ENCODE measurements around the gene APAF1.
"Not testable (repeated sequence)": the region's sequence is repeated elsewhere in the genome, so short reads cannot be mapped to it uniquely, and the experiment has no call there.

Gene APAF1, protein sequence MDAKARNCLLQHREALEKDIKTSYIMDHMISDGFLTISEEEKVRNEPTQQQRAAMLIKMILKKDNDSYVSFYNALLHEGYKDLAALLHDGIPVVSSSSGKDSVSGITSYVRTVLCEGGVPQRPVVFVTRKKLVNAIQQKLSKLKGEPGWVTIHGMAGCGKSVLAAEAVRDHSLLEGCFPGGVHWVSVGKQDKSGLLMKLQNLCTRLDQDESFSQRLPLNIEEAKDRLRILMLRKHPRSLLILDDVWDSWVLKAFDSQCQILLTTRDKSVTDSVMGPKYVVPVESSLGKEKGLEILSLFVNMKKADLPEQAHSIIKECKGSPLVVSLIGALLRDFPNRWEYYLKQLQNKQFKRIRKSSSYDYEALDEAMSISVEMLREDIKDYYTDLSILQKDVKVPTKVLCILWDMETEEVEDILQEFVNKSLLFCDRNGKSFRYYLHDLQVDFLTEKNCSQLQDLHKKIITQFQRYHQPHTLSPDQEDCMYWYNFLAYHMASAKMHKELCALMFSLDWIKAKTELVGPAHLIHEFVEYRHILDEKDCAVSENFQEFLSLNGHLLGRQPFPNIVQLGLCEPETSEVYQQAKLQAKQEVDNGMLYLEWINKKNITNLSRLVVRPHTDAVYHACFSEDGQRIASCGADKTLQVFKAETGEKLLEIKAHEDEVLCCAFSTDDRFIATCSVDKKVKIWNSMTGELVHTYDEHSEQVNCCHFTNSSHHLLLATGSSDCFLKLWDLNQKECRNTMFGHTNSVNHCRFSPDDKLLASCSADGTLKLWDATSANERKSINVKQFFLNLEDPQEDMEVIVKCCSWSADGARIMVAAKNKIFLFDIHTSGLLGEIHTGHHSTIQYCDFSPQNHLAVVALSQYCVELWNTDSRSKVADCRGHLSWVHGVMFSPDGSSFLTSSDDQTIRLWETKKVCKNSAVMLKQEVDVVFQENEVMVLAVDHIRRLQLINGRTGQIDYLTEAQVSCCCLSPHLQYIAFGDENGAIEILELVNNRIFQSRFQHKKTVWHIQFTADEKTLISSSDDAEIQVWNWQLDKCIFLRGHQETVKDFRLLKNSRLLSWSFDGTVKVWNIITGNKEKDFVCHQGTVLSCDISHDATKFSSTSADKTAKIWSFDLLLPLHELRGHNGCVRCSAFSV (N-terminal part only)

GRCh38 chr12:98644712-98645571 lies at the start of gene APAF1, which contains the start of gene IKBIP:
Gene APAF1 (plus strand): TSS chr12:98645290. CDS start chr12:98648360, 3,070 bp downstream.
Gene IKBIP (minus strand): TSS chr12:98644788. CDS start chr12:98644701, 87 bp downstream.
- ATAC-seq (ENCODE audit: insufficient read depth, low read depth) (peak; percentile 83), DNase-seq (peak; percentile 96)
- Histone ChIP-seq H3K36me3 (ENCODE audit: insufficient read depth, low read length) (peaks cover 13% of the 10 kb centered on the region), H4K20me1 (ENCODE audit: insufficient read depth, low read length) (no peaks in the 10 kb centered on the region), H3K27me3 (ENCODE audit: insufficient read depth, low read length, poor library complexity) (no peaks in the 10 kb centered on the region), H3K4me1 (ENCODE audit: insufficient read depth, low read length) (peaks cover 45% of the 10 kb centered on the region), H3K9me3 (ENCODE audit: insufficient read depth, low read length, severe bottlenecking) (no peaks in the 10 kb centered on the region), H3K4me2 (ENCODE audit: insufficient read depth, low read length) (peak within 1 kb of the TSS; percentile 77), H3K27ac (ENCODE audit: low read length) (peak within 1 kb of the TSS; percentile 79), H3K9ac (ENCODE audit: low read depth, low read length) (peak within 1 kb of the TSS; percentile 83), H3K79me2 (ENCODE audit: insufficient read depth, low read length) (peaks cover 74% of the 10 kb centered on the region), H2AFZ (ENCODE audit: low read depth, low read length) (peak within 1 kb of the TSS; percentile 94), H3K4me3 (ENCODE audit: low read depth in 1 of 2, low read length in 2 of 2) (peak within 1 kb of the TSS; percentile 70 to 89)
- TF ChIP-seq, protein P1, sequence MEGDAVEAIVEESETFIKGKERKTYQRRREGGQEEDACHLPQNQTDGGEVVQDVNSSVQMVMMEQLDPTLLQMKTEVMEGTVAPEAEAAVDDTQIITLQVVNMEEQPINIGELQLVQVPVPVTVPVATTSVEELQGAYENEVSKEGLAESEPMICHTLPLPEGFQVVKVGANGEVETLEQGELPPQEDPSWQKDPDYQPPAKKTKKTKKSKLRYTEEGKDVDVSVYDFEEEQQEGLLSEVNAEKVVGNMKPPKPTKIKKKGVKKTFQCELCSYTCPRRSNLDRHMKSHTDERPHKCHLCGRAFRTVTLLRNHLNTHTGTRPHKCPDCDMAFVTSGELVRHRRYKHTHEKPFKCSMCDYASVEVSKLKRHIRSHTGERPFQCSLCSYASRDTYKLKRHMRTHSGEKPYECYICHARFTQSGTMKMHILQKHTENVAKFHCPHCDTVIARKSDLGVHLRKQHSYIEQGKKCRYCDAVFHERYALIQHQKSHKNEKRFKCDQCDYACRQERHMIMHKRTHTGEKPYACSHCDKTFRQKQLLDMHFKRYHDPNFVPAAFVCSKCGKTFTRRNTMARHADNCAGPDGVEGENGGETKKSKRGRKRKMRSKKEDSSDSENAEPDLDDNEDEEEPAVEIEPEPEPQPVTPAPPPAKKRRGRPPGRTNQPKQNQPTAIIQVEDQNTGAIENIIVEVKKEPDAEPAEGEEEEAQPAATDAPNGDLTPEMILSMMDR (IDR thresholded peaks at IDR 0.05; ENCODE audit: borderline replicate concordance, extremely low read depth, low read length, poor library complexity, severe bottlenecking), result no peak
- TF ChIP-seq EZH2 (IDR thresholded peaks at IDR 0.05; ENCODE audit: borderline replicate concordance, low read depth, low read length, severe bottlenecking), result no peak

DNA sequence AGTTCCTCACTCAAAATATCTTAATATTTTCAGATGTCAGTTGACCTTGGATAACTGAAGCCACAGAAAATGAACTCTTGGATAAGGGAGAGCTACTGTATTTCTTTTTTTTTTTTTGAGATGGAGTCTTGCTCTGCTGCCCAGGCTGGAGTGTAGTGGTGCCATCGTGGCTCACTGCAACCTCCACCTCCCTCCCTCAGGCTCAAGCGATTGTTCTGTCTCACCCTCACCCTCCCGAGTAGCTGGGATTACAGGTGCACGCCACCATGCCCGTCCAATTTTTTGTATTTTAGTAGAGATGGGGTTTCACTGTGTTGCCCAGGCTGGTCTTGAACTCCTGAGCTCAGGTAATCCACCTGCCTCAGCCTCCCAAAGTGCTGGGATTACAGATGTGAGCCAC lies 47.8 kb upstream of the APAF1 start:
- Histone ChIP-seq H3K36me3 (ENCODE audit: insufficient read depth, low read length) (peaks cover 79% of the 10 kb centered on the region), H3K79me2 (ENCODE audit: insufficient read depth, low read length) (peaks cover 51% of the 10 kb centered on the region), H4K20me1 (ENCODE audit: insufficient read depth, low read length) (peaks cover 42% of the 10 kb centered on the region), H3K4me2 (ENCODE audit: insufficient read depth, low read length) (peak overlapping the region; percentile 82; the same call in 1 of the 2 replicates), H3K4me1 (ENCODE audit: insufficient read depth, low read length) (peaks cover 29% of the 10 kb centered on the region)
- not testable (repeated sequence) for H3K9ac ChIP-seq (ENCODE audit: low read depth, low read length); DNase-seq; H3K9me3 ChIP-seq (ENCODE audit: insufficient read depth, low read length, severe bottlenecking); ATAC-seq (ENCODE audit: insufficient read depth, low read depth); H3K27me3 ChIP-seq (ENCODE audit: insufficient read depth, low read length, poor library complexity); H2AFZ ChIP-seq (ENCODE audit: low read depth, low read length); H3K4me3 ChIP-seq (ENCODE audit: low read depth in 1 of 2, low read length in 2 of 2); H3K27ac ChIP-seq (ENCODE audit: low read length)

DNA sequence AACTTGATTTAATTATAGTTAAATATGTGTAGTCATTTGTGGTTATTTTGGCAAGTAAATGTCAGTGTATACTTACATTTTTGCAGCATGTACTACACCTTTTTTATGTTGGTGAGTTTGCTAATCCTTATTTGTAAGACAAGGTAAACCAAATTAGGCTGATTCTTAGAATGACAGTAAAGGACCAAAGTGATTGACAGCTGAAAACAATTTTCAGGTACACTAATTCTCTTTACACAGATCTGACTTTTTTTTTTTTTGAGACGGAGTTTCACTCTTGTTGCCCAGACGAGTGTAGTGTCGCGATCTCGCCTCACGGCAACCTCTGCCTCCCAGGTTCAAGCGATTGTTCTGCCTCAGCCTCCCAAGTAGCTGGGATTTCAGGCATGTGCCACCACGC lies 43.2 kb upstream of the APAF1 start:
- peaks cover 16% of the 10 kb centered on the region for H3K79me2 ChIP-seq (ENCODE audit: insufficient read depth, low read length)
- no peaks in the 10 kb centered on the region for H3K9me3 ChIP-seq (ENCODE audit: insufficient read depth, low read length, severe bottlenecking)
- no peaks in the 10 kb centered on the region for H3K27me3 ChIP-seq (ENCODE audit: insufficient read depth, low read length, poor library complexity)
- H3K9ac ChIP-seq (ENCODE audit: low read depth, low read length), result no peak overlapping the region
- H3K4me3 ChIP-seq (ENCODE audit: low read depth in 1 of 2, low read length in 2 of 2), result no peak overlapping the region
- peaks cover 15% of the 10 kb centered on the region for H4K20me1 ChIP-seq (ENCODE audit: insufficient read depth, low read length)
- DNase-seq, result no peak
- H3K36me3 ChIP-seq (ENCODE audit: insufficient read depth, low read length), result peaks cover 65% of the 10 kb centered on the region
- H2AFZ ChIP-seq (ENCODE audit: low read depth, low read length), result no peak overlapping the region
- ATAC-seq (ENCODE audit: insufficient read depth, low read depth), result no peak
- H3K4me1 ChIP-seq (ENCODE audit: insufficient read depth, low read length), result peaks cover under 1% of the 10 kb centered on the region; the same call in 1 of the 2 replicates
- no peak overlapping the region for H3K27ac ChIP-seq (ENCODE audit: low read length)
- TF ChIP-seq, protein P1 (IDR thresholded peaks at IDR 0.05; ENCODE audit: borderline replicate concordance, extremely low read depth, low read length, poor library complexity, severe bottlenecking), result no peak
- TF ChIP-seq EZH2 (IDR thresholded peaks at IDR 0.05; ENCODE audit: borderline replicate concordance, low read depth, low read length, severe bottlenecking), result no peak
- no peak overlapping the region for H3K4me2 ChIP-seq (ENCODE audit: insufficient read depth, low read length)
